Small intestine (tissue), 7 donors: ENCODE measurements around the gene SLC26A8. TPM values are rescaled to one million over a fixed set of nuclear protein-coding genes. Genes with fewer than 3 reads are reported as not detected.

Experiments
- DNase-seq, 2 donors: peaks; one replicate each; pipeline versions ENCODE4 v3.0.0 to v3.0.0-alpha.2; 2013
- FAIRE-seq: peaks from 2 replicates; lab custom pipeline; 2012; peaks lifted over from hg19 to GRCh38; lab: Jason Lieb, UNC
- H3K27ac ChIP-seq, 3 donors: one replicate each; pipeline ENCODE4 v1.5.1; 2013; ENCODE audit warnings: low read length in 2 of 3, mild to moderate bottlenecking in 2 of 3, control low read depth in 1 of 3, inconsistent platforms in 1 of 3, low read depth in 1 of 3, moderate library complexity in 1 of 3
- H3K27me3 ChIP-seq, 3 donors: one replicate each; pipeline ENCODE4 v1.6.1; 2013; ENCODE audit warnings: low read length in 3 of 3, inconsistent platforms in 1 of 3; ENCODE audit not compliant: control insufficient read depth in 3 of 3, insufficient read depth in 3 of 3
- H3K36me3 ChIP-seq, 3 donors: one replicate each; pipeline ENCODE4 v1.6.1; 2013; ENCODE audit warnings: low read length in 3 of 3, inconsistent platforms in 1 of 3, low read depth in 1 of 3, mild to moderate bottlenecking in 1 of 3, moderate library complexity in 1 of 3; ENCODE audit not compliant: control insufficient read depth in 3 of 3, insufficient read depth in 2 of 3
- H3K4me1 ChIP-seq, 3 donors: one replicate each; pipeline ENCODE4 v1.6.1; 2013; ENCODE audit warnings: low read length in 2 of 3, inconsistent platforms in 1 of 3, low read depth in 1 of 3, mild to moderate bottlenecking in 1 of 3, moderate library complexity in 1 of 3; ENCODE audit not compliant: control insufficient read depth in 3 of 3, insufficient read depth in 2 of 3
- H3K4me3 ChIP-seq, 3 donors: one replicate each; pipeline ENCODE4 v1.5.1; 2013; ENCODE audit warnings: low read length in 3 of 3, control low read depth in 1 of 3, inconsistent platforms in 1 of 3, low read depth in 1 of 3, mild to moderate bottlenecking in 1 of 3, moderate library complexity in 1 of 3
- H3K9me3 ChIP-seq, 2 donors: one replicate each; pipeline ENCODE4 v1.6.1; 2013; ENCODE audit warnings: low read depth in 1 of 2, low read length in 1 of 2; ENCODE audit not compliant: control insufficient read depth in 2 of 2, insufficient read depth in 1 of 2
- WGBS, 3 donors: extraction: QIAGEN DNeasy Blood & Tissue Kit; methylation state at CpG; one replicate each; pipeline ENCODE4 v1.1.7; 2013; 5-methylcytosine and 5-hydroxymethylcytosine counted together
- polyA plus RNA-seq, 4 donors: library from polyadenylated mRNA; stranded (reverse) in 3 of 4; unstranded in 1 of 4; fragments of 200-250 nt in 3 of 4; fragments of 120-200 nt in 1 of 4; gene quantifications; one replicate each; pipeline versions ENCODE4 v1.2.1 to v1.2.3, GENCODE V29; 2013
- donor health status: healthy with polysubstance abuse.
- donor health status: control.
- donor health status: control.
- donor health status: Bipolar disorder and iron deficiency.
- donor health status: healthy.

Gene SLC26A8
- polyA plus RNA-seq, 4 donors = 0.15 to 0.16 TPM; not detected in 2

DNA sequence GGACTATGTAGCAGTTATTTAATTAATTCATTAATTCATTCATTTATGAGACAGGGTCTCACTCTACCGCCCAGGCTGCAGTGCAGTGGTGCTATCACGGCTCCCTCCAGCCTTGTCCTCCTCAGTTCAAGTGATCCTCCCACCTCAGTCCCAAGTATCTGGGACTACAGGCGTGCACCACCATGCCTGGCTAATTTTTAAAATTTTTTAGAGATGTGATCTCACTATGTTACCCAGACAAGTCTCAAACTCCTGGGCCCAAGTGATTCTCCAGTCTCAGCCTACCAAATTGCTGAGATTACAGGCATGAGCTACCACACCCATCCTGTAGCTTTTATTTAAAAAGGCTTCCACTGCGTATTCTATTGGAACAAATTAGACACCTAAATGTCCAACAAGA is 127.0 kb downstream of the SLC26A8 start:
- FAIRE-seq = no peak
- no peaks in the 10 kb centered on the region for H3K27me3 ChIP-seq
- DNase-seq = no peak
- 97 to 99% (median 98%) methylated on average over 4 of the region's 4 CpGs for WGBS, 3 donors
- no peaks in the 10 kb centered on the region for H3K4me1 ChIP-seq
- H3K27ac ChIP-seq = no peak overlapping the region
- peaks cover 0 to 15% (median 0%) of the 10 kb centered on the region in 3 donors for H3K36me3 ChIP-seq
- no peak overlapping the region for H3K4me3 ChIP-seq
- H3K9me3 ChIP-seq = no peaks in the 10 kb centered on the region

DNA sequence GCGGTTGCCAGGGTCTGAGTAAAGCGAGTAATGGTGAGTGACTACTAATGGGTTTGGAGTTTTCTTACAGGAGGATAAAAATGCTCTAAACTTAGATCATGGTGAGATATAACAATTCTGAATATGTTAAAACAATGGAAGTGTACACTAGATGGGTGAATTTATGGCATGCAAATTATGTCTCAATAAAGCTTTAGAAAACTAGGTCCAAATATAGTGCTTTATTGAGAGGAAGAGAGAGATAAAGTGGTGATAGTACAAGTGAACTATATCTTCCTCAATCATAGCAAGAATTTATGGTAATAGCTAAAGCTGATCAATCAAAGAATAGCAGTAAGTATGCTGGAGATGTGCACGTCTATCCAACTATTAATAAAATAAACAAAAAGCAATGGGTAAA is 127.4 kb downstream of the SLC26A8 start:
- Histone ChIP-seq H3K27me3 (no peaks in the 10 kb centered on the region), H3K27ac (no peak overlapping the region), H3K9me3 (no peaks in the 10 kb centered on the region), H3K4me1 (no peaks in the 10 kb centered on the region), H3K36me3 (peaks cover 0 to 16% (median 1%) of the 10 kb centered on the region in 3 donors), H3K4me3 (no peak overlapping the region)
- no peak for FAIRE-seq
- no peak for DNase-seq
- WGBS, 3 donors = 93 to 99% (median 96%) methylated on average over 3 of the region's 3 CpGs

DNA sequence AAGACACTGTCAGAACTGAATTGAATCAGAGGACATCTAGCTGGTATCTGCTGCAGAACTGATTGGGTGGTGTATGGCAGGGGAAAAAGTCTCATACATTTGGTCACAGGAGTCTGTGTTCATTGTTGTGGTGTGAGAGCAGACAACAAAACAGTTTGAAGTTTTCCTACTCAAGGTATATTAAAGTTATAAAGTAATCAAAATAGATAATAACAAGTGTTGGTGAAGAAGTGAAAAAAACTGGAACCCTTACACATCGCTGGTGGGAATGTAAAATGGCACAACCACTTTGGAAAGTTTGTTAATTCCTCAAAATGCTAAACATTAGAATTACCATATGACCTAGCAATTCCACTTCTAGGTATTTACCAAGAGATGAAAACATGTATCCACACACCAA is 128.2 kb downstream of the SLC26A8 start:
- WGBS, 3 donors = 93 to 100% (median 96%) methylated on average over 1 of the region's 1 CpG
- DNase-seq (no peak), FAIRE-seq (no peak)
- Histone ChIP-seq H3K4me1 (no peaks in the 10 kb centered on the region), H3K9me3 (no peaks in the 10 kb centered on the region), H3K36me3 (peaks cover 0 to 14% (median 1%) of the 10 kb centered on the region in 3 donors), H3K27ac (no peak overlapping the region), H3K27me3 (no peaks in the 10 kb centered on the region), H3K4me3 (no peak overlapping the region)

DNA sequence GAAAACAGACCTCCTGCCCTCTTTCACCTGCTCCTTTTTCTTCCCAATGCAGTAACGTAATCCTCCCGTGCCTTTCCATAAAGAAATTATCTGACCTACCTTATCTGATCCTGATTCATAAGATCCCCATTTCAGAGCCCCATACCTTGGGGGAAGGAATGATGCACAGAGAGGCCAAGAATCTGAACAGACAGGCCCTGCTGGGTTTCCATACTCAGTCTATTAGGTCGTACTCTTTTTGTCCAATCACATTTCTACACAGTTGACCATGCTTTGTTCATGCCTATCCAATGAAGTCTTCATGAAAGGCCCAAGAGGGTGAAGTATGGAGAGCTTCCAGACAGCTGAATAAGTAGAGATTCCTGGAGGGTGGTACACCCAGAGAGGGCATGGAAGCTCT is 128.9 kb downstream of the SLC26A8 start:
- H3K36me3 ChIP-seq = peaks cover 0 to 14% (median 1%) of the 10 kb centered on the region in 3 donors
- no peak for FAIRE-seq
- DNase-seq = no peak
- no peaks in the 10 kb centered on the region for H3K27me3 ChIP-seq
- 76 to 84% (median 81%) methylated on average over 3 of the region's 3 CpGs for WGBS, 3 donors
- no peaks in the 10 kb centered on the region for H3K9me3 ChIP-seq
- no peaks in the 10 kb centered on the region for H3K4me1 ChIP-seq
- no peak overlapping the region for H3K4me3 ChIP-seq
- H3K27ac ChIP-seq = no peak overlapping the region

DNA sequence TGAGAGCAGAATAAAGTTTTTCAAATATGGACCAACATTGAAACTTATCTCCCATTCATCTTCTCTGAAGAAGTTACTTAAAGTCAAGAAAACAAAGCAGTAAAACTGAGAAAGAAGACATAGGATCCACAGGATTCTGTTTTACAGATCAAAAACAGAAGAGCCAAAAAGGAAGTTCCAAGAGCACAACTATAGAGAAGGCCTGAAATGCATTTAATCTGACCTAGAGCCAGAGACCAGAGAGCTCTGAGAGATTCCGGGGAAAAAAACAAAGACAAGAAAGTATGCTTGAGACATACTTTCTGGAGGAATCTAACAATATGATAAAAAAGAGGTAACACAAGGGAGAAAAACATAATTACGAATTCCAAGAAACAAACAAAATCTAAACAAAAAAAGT is 129.7 kb downstream of the SLC26A8 start:
- H3K4me1 ChIP-seq = no peaks in the 10 kb centered on the region
- 87 to 93% (median 90%) methylated on average over 2 of the region's 2 CpGs for WGBS, 3 donors
- FAIRE-seq (no peak), DNase-seq (no peak)
- no peak overlapping the region for H3K4me3 ChIP-seq
- no peaks in the 10 kb centered on the region for H3K9me3 ChIP-seq
- no peak overlapping the region for H3K27ac ChIP-seq
- H3K27me3 ChIP-seq = no peaks in the 10 kb centered on the region
- H3K36me3 ChIP-seq = peaks cover 0 to 18% (median 3%) of the 10 kb centered on the region in 3 donors

Other genes with a start within 250 kb of the SLC26A8 start
- gene CLPSL2, start 248.0 kb downstream of the SLC26A8 start, polyA plus RNA-seq = not detected
- gene CLPSL1, start 243.6 kb downstream of the SLC26A8 start, polyA plus RNA-seq = not detected
- 10 to 100 TPM in 2 of 4 donors, 1 to 10 TPM in 1, not detected in 1; 1.3 to 14.5 (median 12.2) TPM for gene CLPS, start 227.3 kb downstream of the SLC26A8 start, polyA plus RNA-seq
- under 1 TPM in 2 of 4 donors, not detected in 2; 0.04 to 0.12 TPM for gene LHFPL5, start 219.3 kb downstream of the SLC26A8 start, polyA plus RNA-seq
- gene SRPK1, start 103.5 kb downstream of the SLC26A8 start, polyA plus RNA-seq = 10 to 100 TPM; 14.9 to 48.0 (median 30.6) TPM
- 10 to 100 TPM; 22.4 to 72.3 (median 32.2) TPM for gene MAPK14, start 3.2 kb upstream of the SLC26A8 start, polyA plus RNA-seq
- gene MAPK13, start 105.9 kb upstream of the SLC26A8 start, polyA plus RNA-seq = 100 to 1,000 TPM in 2 of 4 donors, 10 to 100 TPM in 2; 86.7 to 161 (median 102) TPM
- gene BRPF3, start 172.1 kb upstream of the SLC26A8 start, polyA plus RNA-seq = 10 to 100 TPM; 12.7 to 59.0 (median 19.6) TPM
- gene PNPLA1, start 245.4 kb upstream of the SLC26A8 start, polyA plus RNA-seq = 1 to 10 TPM in 3 of 4 donors, under 1 TPM in 1; 0.55 to 2.7 (median 1.9) TPM